A549 (cell line): Measurements from ENCODE around the gene ME2.

Experiments
- BCL3 ChIP-seq: fragments of >200 bp; sonication (Bioruptor Twin); formaldehyde crosslinking; IDR thresholded peaks from 3 replicates; pipeline ENCODE4 v1.6.1; 2016
- CHD2 ChIP-seq: fragments of 150-350 bp; IDR thresholded peaks from 2 replicates; pipeline ENCODE4 v1.6.1; 2014; ENCODE audit warnings: low read length; ENCODE audit not compliant: partially characterized antibody
- CHD4 ChIP-seq: fragments of 200-600 bp; sonication (generic); IDR thresholded peaks from 2 replicates; pipeline ENCODE4 v1.6.1; 2016; ENCODE audit warnings: antibody characterized with exemption, mild to moderate bottlenecking, borderline replicate concordance
- CTCF ChIP-seq: fragments of >200 bp; sonication (Bioruptor Twin); formaldehyde crosslinking; IDR thresholded peaks from 3 replicates; pipeline ENCODE4 v1.5.1; 2016
- EP300 ChIP-seq, 2 experiments: fragments of >200 bp; sonication (Bioruptor Twin); formaldehyde crosslinking; IDR thresholded peaks; 2 replicates in 1 of 2; 3 replicates in 1 of 2; pipeline ENCODE4 v1.6.1; 2016 to 2017
- JUN ChIP-seq, 2 experiments: fragments of >200 bp; sonication (Bioruptor Twin); formaldehyde crosslinking; IDR thresholded peaks; 2 replicates in 1 of 2; 3 replicates in 1 of 2; pipeline ENCODE4 v1.6.1; 2016 to 2017
- JUNB ChIP-seq: fragments of >200 bp; sonication (Bioruptor Twin); formaldehyde crosslinking; IDR thresholded peaks from 2 replicates; pipeline ENCODE4 v1.6.1; 2016
- KDM1A ChIP-seq: fragments of 200-600 bp; sonication (generic); IDR thresholded peaks from 2 replicates; pipeline ENCODE4 v1.6.1; 2016; ENCODE audit warnings: low read depth, mild to moderate bottlenecking
- MAFK ChIP-seq: fragments of 450-650 bp; IDR thresholded peaks from 2 replicates; pipeline ENCODE4 v1.6.1; 2014; ENCODE audit not compliant: partially characterized antibody
- MAZ ChIP-seq: fragments of 150-350 bp; IDR thresholded peaks from 2 replicates; pipeline ENCODE4 v1.6.1; 2014; ENCODE audit warnings: antibody characterized with exemption, low read depth, low read length, borderline replicate concordance
- MYC ChIP-seq: IDR thresholded peaks from 2 replicates; pipeline ENCODE4 v1.6.1; 2012; ENCODE audit warnings: mild to moderate bottlenecking, inconsistent platforms, low read length, improper control_type of control experiment, borderline replicate concordance
- NR3C1 ChIP-seq: fragments of >200 bp; sonication (Bioruptor Twin); formaldehyde crosslinking; IDR thresholded peaks from 3 replicates; pipeline ENCODE4 v1.6.1; 2017
- REST ChIP-seq: fragments of 200-600 bp; sonication (generic); IDR thresholded peaks from 2 replicates; pipeline ENCODE4 v1.6.1; 2016; ENCODE audit warnings: antibody characterized with exemption, mild to moderate bottlenecking, moderate library complexity
- RFX5 ChIP-seq: fragments of 450-650 bp; IDR thresholded peaks from 2 replicates; pipeline ENCODE4 v1.7.1; 2014; ENCODE audit warnings: antibody characterized with exemption, mild to moderate bottlenecking, moderate library complexity

GRCh38 chr18:50987261-50987660 is 108.3 kb downstream of the ME2 start:
- TF ChIP-seq CTCF (no peak), BCL3 (no peak), MAZ (no peak), MAFK (no peak), MYC (no peak), EP300 (IDR thresholded peaks at IDR 0.05) (no peak), NR3C1 (no peak), JUN (IDR thresholded peaks at IDR 0.05) (no peak), REST (no peak), CHD4 (no peak), CHD2 (no peak), KDM1A (no peak), RFX5 (no peak), JUNB (no peak)
